NCI-H146 treated with DMSO at 0.1 percent for 48 hours (cell line): ENCODE results near the gene NIPBL.
"Not testable (repeated sequence)": the region's sequence is repeated elsewhere in the genome, so short reads cannot be mapped to it uniquely, and the experiment has no call there.

Source experiments
- DNase-seq: peaks from one replicate; lab custom pipeline; 2025; ENCODE audit not compliant: unreplicated experiment; lab: John Stamatoyannopoulos, UW

Gene NIPBL

DNA sequence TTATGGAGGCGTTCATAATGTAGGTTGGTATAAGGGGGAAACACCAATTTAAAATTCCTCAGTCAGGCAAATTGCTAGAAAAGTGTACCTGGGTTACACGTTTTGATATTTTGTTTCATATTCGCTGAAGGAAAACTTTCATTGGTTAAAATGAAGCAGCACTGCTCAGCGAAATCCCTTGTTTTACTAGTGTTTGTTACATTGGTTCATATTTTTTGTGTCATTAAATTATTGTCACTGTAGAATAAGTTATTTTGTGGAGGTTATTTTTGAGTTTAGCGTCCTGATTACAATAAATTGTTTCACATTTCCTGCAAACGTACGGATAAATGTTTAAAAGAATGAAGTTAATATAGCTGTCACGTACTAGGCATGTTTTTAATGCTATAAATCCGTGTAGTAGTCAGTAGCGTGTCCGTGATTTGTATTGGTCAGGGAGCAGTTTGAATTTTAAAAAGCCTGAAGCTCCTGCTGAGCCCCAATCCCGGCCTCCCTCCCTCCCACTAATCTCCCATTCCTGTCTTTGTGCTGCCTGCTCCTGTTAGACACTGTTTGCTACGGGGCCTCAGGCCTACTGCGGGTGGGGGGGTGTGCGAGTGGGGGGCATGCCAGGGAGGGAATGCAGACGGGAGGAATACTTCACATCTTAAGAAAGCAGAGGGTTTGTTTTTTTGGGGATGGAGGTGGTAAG lies 2.0 kb downstream of the NIPBL start:
- DNase-seq: peak; percentile 31

DNA sequence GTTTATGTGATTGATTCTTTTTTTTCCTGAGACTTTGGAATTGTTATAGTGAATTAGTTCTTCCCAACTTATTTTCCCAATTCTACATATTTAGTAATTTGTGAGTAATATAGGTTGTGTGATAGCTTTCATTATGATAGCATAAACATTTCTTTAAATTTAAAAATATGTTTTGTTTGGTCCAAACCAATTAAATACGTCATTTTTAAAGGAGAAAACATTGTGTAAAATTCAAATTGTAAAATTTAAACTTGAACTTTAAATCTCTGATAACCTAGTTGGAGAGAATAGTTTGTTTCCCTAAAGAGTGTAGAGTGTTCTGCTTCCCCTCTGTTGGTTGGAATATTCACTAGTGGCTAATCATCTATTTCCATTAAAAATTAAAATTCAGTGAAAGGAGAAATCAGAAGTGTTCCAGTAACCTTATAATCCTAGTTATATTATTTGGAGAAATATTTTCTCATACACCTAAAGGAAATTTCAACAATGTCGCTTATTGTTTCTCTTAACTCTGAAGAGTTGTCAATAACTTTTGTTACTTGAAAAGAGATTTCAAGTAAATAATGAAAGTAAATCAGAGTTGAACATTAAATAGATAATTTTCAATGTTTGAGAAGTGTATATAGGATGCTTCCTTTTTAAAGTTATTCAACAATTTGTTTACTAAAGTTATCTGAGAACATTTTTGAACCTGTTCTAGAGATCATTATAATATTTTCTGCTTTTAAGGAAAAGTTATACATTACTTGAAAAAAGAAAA lies 2.9 kb downstream of the NIPBL start:
- no peak for DNase-seq

DNA sequence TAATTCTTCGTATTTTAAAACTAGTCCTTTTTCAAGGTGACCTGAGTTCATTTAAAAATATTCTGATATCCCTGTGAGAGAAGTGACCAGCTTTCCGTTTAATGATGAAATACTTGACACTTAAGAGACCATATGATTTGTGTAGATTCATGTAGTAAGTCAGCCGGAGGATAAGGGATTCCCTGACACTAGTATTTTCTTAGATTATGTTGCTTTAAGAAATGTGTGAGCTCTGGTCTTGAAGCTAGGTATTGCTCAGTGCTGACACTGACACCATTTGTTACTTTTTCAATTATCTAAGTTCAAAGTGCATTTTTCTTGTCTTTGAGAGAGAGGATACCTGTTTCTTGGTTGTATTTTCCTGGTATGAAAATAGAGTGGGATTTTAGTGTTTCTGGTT lies 4.2 kb downstream of the NIPBL start:
- DNase-seq: no peak

DNA sequence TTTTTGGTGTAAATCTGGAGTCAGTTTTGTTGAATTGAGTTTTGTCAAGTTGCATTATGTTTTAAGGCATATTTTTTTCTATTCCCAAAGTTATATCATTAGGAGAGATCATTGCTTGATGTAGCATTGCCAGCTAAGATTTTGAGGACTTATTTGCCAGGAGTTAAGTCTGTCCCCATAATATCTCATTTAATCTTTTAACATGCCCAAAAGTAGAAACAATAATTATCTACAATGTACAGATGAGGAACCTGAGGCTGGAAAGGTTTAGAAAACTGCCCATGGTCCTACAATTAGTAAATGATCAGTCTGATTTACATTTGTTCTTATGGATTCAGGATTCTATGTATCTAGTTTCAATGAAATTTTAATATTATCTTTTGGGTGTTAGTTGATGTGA lies 4.7 kb downstream of the NIPBL start:
- no peak for DNase-seq

DNA sequence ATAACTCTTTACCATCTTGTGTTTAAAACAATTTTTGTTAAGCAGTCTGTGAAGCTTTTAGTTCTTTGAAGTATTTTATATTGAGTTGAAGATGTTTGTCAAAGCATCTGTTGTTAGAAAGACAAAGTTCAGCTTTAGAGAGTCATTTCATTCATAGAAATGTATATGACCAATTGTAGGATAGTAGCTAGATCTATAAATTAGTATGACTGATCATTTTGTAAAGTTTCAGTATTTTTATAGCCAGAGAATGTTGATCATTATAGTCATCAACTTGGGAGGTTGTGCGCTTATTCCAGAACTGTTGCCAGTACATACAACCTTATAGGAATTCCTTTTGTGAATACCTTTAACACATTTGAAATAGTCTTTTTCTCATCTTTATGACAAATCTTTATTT lies 5.2 kb downstream of the NIPBL start:
- DNase-seq: no peak

DNA sequence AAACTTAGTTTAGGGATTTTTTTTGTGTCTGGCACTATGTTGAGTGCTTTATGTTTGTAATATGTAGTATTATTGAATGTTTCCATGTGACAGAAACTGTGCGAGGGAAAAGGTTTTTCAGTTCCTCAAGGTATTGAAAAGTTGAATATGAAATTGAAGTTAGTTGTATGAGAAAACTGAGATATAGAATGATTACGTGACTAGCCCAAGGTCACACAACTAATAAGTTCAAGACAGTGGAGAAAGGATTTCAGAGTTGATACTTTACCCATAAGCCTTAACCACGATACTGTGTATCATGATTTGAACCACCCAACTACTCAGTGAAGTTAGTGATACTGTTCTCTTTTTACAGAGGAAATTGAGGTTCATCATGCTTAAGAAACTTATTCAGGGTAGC lies 5.7 kb downstream of the NIPBL start:
- DNase-seq: no peak

DNA sequence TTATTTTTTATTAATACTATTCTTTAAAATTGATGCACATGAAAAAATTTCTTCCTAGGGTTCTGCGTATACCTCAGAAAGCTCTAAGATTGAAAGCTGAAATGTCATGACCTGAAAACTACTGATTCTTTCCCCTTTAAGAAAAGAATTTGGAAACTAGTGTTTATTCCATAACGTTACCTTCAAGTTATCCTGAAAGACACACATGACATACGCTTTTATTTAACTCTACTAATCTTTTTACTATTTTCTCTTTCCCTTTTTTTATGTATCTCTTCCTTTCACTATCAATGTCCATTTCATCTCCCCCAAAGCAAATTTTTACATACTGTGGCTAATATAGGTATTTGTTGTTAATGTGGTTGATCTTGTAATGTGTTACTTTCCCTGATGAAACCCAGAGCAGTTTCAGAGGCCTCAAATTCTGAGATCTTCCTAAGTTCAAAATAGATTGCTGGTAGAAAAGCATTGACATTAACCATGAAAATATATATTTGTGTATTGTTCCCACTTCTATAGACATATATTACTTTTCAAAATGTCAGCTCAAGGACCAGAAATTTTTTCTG lies 7.4 kb downstream of the NIPBL start:
- no peak for DNase-seq

DNA sequence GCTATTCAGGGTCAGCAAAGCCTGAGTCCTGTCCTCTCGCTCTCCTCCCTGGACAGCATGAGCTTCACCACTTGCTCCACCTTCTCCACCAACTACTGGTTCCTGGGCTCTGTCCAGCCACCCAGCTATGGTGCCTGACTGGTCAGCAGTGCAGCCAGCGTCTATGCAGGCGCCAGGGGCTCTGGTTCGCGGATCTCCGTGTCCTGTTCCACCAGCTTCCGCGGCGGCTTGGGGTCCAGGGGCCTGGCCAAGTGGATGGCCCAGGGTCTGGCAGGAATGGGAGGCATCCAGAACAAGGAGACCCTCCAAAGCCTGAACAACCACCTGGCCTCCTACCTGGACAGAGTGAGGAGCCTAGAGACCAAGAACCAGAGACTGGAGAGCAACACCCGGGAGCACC lies 8.6 kb downstream of the NIPBL start:
- no peak for DNase-seq

DNA sequence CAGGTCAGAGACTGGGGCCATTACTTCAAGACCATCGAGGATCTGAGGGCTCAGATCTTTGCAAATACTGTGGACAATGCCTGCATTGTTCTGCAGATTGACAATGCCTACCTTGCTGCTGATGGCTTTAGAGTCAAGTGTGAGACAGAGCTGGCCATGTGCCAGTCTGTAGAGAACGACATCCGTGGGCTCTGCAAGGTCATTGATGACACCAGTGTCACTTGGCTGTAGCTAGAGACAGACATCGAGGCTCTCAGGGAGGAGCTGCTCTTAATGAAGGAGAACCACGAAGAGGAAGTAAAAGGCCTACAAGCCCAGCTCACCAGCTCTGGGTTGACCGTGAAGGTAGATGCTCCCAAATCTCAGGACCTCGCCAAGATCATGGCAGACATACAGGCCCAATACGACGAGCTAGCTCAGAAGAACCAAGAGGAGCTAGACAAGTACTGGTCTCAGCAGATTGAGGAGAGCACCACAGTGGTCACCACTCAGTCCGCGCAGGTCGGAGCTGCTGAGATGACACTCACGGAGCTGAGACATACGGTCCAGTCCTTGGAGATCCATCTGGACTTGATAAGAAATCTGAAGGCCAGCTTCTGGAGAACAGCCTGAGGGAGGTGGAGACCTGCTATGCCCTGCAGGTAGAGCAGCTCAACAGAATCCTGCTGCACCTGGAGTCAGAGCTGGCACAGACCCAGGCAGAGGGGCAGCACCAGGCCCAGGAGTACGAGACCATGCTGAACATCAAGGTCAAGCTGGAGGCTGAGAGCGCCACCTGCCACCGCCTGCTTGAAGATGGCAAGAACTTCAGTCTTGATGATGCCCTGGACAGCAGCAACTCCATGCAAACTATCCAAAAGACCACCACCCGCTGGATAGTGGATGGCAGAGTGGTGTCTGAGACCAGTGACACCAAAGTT lies 9.3 kb downstream of the NIPBL start:
- DNase-seq: no peak

DNA sequence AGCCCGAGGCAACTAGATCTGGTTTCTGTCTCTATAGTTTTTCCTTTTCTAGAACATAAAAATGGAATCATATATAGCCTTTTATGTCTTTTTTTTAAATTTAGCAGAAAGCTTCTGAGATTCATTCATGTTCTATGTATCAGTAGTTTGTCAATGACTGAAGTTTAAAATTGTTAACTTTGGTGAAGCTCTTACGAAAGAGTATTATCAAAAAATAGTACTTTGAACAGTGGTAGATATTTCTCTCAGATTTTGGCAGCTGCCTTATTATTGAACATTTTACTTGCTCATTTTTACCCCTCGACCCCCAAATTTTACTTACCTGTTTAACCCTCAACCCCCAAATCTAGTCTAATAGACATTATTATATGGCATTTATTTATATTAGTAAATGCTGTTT lies 10.2 kb downstream of the NIPBL start:
- DNase-seq: no peak

DNA sequence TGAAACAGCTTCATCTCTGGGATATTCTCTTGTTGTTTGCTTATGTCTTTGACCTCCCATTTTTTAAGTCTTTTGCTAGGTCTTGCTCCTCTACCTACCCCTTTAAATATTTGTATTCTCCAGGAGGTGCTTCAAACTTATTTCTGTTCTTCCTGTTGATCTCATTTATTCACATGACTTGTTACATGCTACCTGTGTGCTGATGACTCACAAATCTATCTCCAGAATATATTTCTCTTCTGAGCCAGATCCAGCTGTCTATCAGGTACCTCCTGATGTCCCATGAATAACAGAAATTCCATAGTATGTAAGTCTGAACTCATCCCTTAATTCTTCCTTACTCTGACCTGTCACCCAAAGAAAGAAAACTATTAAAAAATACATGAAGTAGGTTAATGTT lies 11.0 kb downstream of the NIPBL start:
- DNase-seq: no peak

DNA sequence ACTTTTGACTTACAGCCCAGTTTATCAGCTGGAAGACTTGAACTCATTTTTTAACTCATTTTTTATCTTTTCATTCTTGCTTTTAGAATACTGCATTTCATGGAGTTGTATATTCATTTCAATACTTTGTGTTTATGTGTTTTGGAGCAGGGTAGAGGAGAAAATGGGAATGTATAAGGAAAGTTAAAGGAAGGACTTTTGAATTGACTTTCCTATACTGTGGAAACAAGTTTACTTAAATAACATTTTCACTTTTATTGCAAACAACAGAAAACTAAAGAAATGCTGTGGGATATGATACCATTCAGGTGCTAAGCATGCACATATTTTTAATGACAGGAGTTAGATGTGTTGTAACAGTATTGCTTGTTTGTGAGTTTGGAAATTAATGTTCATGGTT lies 11.7 kb downstream of the NIPBL start:
- no peak for DNase-seq

DNA sequence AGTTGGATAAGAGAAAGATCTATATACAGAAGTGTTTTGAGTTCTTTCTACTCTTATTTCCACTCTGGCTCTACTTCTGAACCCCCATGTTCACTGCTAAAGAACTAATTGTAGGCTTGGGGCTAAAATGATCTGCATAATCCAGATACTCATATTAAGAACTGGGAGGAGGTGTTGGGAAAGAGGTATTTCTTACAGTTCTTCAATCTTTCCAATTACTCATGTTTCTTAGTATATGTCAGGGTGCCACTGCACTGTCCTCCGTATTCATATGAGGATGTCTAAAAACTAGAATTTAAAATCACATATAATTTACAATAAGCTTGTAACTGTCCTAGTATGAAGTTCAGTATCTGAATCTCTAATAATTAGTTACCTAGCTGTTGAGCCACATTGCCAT lies 12.7 kb downstream of the NIPBL start:
- no peak for DNase-seq

DNA sequence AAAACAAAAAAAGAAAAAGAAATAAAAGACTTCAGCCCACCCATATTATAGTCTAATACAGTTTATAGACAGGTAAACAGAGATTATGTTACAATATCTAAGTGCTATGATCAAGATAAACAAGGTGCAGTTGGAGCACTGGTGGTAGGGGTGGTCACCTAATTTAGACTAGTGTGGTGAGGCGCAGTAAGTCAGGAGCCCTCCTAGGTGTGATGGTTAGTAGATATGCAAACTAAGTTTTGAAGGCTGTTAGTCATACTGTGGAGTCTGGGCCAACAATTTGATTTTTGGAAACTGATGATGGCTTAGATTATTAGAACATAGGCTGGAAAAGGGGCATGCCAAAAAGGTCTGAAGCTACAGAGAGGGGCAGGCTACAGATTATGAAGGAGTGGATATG lies 14.7 kb downstream of the NIPBL start:
- DNase-seq: no peak

DNA sequence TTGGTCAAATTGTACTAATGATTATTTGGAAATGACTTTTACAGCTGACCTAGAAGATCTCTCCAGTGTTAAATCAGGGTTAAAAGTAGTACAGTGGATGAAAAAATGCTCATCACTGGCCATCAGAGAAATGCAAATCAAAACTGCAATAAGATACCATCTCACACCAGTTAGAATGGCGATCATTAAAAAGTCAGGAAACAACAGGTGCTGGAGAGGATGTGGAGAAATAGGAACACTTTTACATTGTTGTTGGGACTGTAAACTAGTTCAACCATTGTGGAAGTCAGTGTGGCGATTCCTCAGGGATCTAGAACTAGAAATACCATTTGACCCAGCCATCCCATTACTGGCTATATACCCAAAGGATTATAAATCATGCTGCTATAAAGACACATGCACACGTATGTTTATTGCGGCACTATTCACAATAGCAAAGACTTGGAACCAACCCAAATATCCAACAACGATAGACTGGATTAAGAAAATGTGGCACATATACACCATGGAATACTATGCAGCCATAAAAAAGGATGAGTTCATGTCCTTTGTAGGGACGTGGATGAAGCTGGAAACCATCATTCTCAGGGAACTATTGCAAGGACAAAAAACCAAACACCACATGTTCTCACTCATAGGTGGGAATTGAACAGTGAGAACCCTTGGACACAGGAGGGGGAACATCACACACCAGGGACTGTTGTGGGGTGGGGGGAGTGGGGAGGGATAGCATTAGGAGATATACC lies 15.7 kb downstream of the NIPBL start:
- DNase-seq: not testable (repeated sequence)

DNA sequence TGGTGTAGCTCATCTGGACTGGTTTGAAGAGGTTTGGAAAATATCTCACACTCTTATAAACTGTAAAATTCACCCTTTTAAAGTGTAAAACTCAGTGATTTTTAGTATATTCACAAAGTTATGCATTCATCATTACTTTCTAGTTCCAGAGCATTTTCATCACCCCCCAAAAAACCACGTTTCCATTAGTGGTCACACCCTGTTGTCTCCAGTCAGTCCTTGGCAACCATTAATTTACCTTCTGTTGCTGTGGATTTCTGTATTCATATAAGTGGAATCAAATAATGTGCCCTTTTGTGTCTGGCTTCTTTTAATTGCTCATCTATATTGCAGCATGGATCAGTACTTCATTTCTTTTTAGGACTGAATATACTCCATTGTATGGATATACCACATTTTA lies 18.4 kb downstream of the NIPBL start:
- no peak for DNase-seq

DNA sequence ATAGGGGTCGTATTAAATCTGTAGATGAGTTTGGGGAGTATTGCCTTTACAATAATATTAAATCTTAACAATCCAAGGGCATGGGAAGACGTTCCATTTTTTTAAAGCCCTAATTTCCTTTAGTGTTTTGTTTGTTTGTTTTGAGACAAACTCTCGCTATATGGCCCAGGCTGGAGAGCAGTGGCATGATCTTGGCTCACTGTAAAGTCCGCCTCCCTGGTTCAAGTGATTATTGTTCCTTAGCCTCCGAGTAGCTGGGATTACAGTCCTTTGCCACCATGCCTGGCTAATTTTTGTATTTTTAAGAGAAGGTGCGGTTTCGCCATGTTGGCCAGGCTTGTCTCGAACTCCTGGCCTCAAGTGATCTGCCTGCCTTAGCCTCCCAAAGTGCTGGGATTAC lies 19.9 kb downstream of the NIPBL start:
- DNase-seq: no peak

DNA sequence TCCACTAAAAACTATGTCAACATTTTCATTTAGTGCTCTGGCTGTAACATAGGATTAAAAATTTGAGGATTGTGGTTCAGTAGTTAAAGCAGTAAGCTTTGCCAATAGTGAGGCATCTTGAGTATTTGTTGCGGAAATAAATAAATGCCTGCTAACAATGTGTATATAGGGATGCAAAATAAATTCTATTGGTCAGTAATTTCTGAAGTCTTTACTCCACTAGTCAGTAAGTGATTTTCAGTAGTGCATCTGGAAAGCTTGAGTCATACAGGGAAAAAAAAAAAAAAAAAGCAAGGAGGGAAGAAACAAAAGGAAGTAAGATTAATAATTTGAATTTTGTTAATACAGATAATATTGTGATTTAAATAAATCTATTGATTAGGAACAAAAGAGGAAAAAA lies 21.0 kb downstream of the NIPBL start:
- no peak for DNase-seq

DNA sequence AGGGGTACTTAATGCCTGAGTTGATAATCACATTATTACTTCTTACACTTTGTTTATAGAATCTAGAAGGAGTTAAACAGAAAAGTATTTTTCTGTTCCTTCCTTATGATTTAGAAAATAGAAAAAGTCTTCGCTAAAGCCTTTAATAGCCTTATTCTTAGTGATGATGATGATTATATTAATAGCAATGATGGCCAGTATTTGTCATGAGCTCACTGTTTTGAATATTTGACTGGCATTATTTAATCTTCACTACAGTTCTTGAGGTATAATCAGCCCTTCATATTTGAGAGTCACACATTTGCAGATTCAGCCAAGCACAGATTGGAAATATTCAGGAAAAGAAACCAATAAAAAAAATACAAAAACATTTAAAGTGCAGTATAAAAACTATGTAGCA lies 23.3 kb downstream of the NIPBL start:
- DNase-seq: no peak

DNA sequence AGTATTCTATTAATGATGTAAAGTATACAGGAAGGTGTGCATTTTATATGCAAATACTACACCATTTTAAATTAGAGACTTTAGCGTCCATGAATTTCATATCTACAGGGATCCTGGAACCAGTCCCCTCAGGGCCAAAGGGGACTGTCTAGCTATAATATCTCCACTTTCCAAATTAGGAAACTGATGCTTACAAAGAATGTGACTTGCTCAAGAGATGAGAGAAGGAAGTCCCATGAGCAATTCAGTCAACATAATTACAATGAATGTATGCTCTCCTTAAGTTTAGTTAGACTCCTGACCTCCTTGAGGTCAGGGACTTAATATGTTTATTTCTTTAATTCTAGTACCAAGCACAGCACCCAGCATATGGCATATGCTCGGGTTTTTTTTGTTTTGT lies 23.7 kb downstream of the NIPBL start:
- no peak for DNase-seq

DNA sequence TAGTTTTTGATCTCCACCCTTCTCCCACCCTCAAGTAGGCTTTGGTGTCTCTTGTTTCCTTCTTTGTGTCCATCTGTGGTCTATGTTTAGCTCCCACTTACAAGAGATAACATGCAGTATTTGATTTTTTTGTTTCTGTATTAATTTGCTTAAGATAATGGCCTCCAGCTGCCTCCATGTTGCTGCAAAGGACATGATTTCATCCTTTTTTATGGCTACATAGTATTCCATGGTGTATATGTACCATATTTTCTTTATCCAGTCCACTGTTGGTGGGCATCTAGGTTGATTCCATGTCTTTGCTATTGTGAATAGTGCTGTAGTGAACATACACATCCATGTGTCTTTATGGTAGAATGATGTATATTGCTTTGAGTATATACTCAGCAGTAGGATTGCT lies 24.5 kb downstream of the NIPBL start:
- DNase-seq: not testable (repeated sequence)
